ENCODE measurements around the gene NAA38.
A peak's percentile ranks its signal among the peaks of the same experiment; 100 is the strongest.

Gene NAA38

DNA sequence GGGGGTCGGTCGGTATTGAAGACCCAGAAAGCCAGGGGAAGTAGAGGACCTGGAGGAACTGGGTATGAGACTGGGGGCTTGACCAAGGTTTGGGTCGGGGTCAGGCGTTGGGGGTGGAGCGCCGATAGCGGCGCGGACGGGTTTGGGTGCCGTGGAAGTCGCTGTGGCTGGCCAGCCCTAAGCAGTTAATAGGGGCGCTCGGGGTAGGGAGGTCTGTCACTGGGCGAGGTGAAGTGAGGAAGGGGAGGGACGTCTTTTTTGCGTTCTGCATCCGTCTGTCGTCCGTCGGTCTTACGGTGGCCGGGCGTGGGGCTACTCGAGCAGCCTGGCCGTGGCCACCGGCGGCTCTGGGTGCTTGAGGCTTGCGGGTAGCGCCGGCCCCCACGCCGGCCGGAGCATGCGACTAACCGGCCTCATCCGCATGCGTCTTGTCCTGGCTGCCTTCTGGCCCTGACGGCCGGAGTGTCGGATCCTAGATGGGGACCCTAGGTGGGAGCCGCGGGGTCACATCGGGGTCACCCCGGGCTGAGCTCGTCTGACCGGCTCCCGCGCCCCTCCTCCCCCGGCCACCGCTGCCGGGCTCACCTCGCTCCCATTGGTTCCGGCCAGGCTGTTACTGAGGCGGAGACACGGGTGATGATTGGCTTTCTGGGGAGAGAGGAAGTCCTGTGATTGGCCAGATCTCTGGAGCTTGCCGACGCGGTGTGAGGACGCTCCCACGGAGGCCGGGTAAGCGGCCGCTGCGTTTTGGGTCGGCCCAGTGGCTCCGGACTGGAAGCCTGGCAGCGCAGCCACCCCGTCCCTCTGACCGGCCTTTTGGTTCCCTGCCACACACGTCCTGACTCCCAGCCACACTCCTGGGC, 12.8 kb downstream of the NAA38 start:
- TF ChIP-seq, protein P1, sequence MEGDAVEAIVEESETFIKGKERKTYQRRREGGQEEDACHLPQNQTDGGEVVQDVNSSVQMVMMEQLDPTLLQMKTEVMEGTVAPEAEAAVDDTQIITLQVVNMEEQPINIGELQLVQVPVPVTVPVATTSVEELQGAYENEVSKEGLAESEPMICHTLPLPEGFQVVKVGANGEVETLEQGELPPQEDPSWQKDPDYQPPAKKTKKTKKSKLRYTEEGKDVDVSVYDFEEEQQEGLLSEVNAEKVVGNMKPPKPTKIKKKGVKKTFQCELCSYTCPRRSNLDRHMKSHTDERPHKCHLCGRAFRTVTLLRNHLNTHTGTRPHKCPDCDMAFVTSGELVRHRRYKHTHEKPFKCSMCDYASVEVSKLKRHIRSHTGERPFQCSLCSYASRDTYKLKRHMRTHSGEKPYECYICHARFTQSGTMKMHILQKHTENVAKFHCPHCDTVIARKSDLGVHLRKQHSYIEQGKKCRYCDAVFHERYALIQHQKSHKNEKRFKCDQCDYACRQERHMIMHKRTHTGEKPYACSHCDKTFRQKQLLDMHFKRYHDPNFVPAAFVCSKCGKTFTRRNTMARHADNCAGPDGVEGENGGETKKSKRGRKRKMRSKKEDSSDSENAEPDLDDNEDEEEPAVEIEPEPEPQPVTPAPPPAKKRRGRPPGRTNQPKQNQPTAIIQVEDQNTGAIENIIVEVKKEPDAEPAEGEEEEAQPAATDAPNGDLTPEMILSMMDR (IDR thresholded peaks at IDR 0.05): peak; percentile 45
- H3K9me3 ChIP-seq: no peaks in the 10 kb centered on the region
- H3K36me3 ChIP-seq: peaks cover 92% of the 10 kb centered on the region
- peak overlapping the region; percentile 93 to 98 for H3K4me3 ChIP-seq (ENCODE audit: low read depth in 1 of 2, low read length in 1 of 2)
- no peaks in the 10 kb centered on the region for H3K27me3 ChIP-seq
- peaks cover 42 to 60% of the 10 kb centered on the region in 2 experiments for H3K4me1 ChIP-seq (ENCODE audit: control insufficient read depth in 1 of 2, insufficient read depth in 1 of 2, low read depth in 1 of 2, low read length in 1 of 2)
- H3K27ac ChIP-seq: peak overlapping the region; percentile 97

DNA sequence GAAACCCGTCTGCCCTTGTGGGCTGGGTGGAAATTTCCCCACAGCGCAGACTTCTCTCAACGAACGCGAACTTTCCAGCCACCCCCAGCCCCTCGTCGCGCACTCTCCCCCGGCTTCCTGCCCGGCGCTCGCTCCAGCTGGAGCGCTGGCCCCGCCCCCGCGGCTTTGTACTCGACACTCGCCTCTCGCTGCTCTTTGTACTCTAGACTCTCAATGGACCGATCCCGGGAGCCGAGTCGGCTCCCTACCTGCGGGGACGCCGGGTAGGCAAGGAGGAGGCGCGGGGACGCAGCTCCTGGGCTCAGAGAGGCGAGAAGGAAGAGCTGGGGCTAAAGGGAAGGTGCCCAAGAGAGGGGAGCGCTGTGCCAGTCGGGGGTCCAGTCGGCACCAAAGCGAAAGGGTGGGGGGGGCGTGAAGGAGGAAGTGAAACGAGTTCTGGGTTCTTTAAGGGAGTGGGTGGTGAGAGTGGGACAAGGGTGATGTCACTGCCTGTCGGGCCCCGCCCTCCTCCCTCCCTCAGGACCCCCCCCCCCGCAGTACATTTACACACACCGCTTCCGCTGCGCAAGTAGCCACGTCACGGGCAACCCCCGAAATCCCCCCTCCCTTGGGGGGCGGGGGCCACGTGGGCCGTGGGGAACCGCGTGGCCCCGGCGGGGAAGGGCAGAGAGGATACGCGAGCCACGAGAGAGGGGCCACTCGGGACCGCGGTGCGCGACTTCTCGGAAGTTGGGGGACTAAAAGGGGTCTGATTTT, 13.6 kb downstream of the NAA38 start:
- Histone ChIP-seq H3K4me3 (ENCODE audit: low read depth in 1 of 2, low read length in 1 of 2) (peak overlapping the region; percentile 93 to 98), H3K36me3 (peaks cover 89% of the 10 kb centered on the region), H3K4me1 (ENCODE audit: control insufficient read depth in 1 of 2, insufficient read depth in 1 of 2, low read depth in 1 of 2, low read length in 1 of 2) (peaks cover 49 to 58% of the 10 kb centered on the region in 2 experiments), H3K27ac (peak overlapping the region; percentile 97), H3K9me3 (no peaks in the 10 kb centered on the region), H3K27me3 (no peaks in the 10 kb centered on the region)
- TF ChIP-seq, protein P1 (IDR thresholded peaks at IDR 0.05): peak; percentile 12

DNA sequence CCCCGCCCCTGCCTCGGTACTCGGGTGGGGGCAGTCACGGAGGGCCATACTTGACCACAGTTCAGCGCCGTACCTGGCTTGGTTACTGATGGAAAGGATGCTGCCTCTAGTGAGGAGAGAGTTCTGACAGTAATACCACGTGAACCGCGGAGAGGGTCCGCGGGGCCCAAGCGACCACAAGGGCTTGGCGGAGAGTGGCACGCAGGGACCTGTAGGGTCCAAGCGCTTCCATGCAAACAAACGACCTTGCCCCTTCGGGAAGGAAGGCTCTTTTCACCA, 14.2 kb downstream of the NAA38 start:
- H3K4me1 ChIP-seq (ENCODE audit: control insufficient read depth in 1 of 2, insufficient read depth in 1 of 2, low read depth in 1 of 2, low read length in 1 of 2): peaks cover 53 to 59% of the 10 kb centered on the region in 2 experiments
- no peaks in the 10 kb centered on the region for H3K9me3 ChIP-seq
- H3K27me3 ChIP-seq: no peaks in the 10 kb centered on the region
- H3K36me3 ChIP-seq: peaks cover 84% of the 10 kb centered on the region
- H3K27ac ChIP-seq: peak overlapping the region; percentile 97
- TF ChIP-seq, protein P1 (IDR thresholded peaks at IDR 0.05): no peak
- H3K4me3 ChIP-seq (ENCODE audit: low read depth in 1 of 2, low read length in 1 of 2): peak overlapping the region; percentile 93 to 98

DNA sequence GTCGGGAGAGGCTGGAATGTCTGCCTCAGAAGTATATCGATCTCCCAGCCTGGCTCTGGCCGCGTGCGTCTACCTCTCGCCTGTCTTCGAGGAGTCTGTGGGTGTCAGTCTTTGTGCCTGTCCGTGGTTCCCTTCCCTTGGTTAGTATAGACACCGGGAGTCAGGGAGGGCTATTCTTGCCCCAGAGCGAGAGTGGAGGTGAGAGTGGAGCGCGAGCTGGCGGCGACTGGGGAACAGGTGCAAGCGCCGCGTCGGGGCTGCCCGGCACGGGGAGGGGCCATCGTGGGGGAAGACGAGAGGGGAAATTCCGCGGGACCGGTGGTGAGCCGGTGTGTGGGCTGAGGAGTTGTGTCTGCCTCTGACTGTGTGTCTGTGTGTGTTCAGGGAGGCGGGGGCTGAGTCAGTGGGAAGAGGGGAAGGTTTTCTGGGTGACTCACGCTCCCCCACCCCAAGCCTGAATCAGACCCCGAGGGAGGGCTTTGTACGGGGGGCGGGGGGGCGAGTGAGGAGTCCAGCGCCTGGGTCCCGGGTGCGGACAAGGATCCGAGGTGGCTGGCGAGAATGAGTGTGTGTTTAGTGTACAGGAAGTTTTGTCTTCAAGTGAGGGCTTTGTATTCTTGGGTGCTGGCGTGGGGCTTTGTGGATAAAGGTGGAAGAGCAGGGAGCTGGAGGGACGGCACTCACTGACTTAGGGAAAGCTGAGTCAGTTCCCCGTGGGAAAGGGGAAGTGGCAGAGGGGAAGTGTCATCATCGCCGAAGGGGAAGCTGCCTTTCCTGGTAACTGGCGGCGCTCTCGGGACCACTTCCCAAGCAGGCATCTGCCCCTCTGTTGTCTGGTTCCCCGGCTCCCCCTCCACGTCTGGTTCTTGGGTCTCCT, 14.7 kb downstream of the NAA38 start:
- Histone ChIP-seq H3K27me3 (no peaks in the 10 kb centered on the region), H3K4me3 (ENCODE audit: low read depth in 1 of 2, low read length in 1 of 2) (peak overlapping the region; percentile 93 to 98), H3K27ac (peak overlapping the region; percentile 97), H3K9me3 (no peaks in the 10 kb centered on the region), H3K4me1 (ENCODE audit: control insufficient read depth in 1 of 2, insufficient read depth in 1 of 2, low read depth in 1 of 2, low read length in 1 of 2) (peaks cover 56 to 59% of the 10 kb centered on the region in 2 experiments), H3K36me3 (peaks cover 78% of the 10 kb centered on the region)
- TF ChIP-seq, protein P1 (IDR thresholded peaks at IDR 0.05): peak; percentile 73

DNA sequence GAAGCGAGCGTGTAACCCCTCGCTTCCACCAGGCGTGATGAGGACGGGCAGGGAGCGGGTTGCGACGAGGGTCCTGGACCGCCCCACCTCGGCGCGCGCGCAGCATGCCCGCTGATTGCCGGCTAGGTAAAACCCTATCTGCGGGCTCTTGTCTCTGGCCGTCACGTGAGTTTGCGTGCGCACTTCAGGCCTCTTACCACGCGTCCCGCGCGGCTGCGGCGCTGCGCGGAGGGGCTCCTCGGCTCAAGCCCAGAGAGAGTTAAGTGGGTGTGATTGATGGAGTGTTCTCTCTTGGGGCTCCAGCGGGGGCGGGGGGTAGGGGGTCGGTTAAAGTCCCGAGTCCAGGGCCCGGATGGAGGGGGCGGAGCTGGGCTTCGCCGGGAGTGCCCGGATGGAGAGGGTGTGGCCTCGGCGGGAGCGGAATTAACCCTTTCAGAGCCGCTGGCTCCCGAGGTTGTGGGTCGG, 15.4 kb downstream of the NAA38 start:
- no peaks in the 10 kb centered on the region for H3K27me3 ChIP-seq
- no peaks in the 10 kb centered on the region for H3K9me3 ChIP-seq
- peaks cover 62 to 66% of the 10 kb centered on the region in 2 experiments for H3K4me1 ChIP-seq (ENCODE audit: control insufficient read depth in 1 of 2, insufficient read depth in 1 of 2, low read depth in 1 of 2, low read length in 1 of 2)
- H3K4me3 ChIP-seq (ENCODE audit: low read depth in 1 of 2, low read length in 1 of 2): peak overlapping the region; percentile 93 to 98
- TF ChIP-seq, protein P1 (IDR thresholded peaks at IDR 0.05): no peak
- H3K36me3 ChIP-seq: peaks cover 71% of the 10 kb centered on the region
- peak overlapping the region; percentile 97 for H3K27ac ChIP-seq

Data from neutrophil (primary cell).